ENCODE data around the gene EBF3. TPM values are rescaled to one million over a fixed set of nuclear protein-coding genes. Genes with fewer than 3 reads are reported as not detected.

Gene EBF3
- total RNA-seq, 1 donor from 2014 or later = 0.15 TPM

DNA sequence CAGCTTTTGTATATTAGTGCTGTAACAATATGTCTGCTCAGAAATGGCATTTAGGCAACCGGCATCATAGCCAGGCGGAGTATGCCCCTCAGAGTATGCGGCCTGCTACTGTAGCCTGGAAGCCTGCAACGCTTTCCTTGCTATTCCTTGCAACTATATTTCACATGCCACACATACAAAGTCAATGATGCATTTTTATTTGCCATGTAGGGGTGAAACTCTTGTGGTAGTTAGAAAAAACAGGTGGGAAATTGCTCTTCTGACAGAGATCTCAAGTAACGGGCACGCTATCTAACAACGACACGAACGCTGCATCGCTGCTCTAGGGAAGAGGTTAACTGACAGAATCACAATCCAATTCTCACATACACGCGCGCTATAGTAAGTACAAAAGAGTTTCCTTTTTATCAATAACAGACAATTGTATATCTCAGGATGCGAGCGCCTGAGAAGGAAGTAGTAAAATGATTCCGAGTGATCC is 5.9 kb downstream of the EBF3 start:
- Histone ChIP-seq H3K9me3 (ENCODE audit: low read depth) (no peaks in the 10 kb centered on the region), H3K4me3 (peak overlapping the region; percentile 46), H3K4me1 (peaks cover 19% of the 10 kb centered on the region), H2AFZ (replicated peaks) (no peak overlapping the region), H3K27me3 (peaks cover 100% of the 10 kb centered on the region), H3K36me3 (no peaks in the 10 kb centered on the region), H3F3A (ENCODE audit: low read depth) (peaks cover 23% of the 10 kb centered on the region), H3K9ac (no peak overlapping the region), H3K27ac (no peak overlapping the region), H3K79me2 (ENCODE audit: low read depth) (no peaks in the 10 kb centered on the region), H4K20me1 (ENCODE audit: low read depth) (peaks cover 55% of the 10 kb centered on the region), H3K4me2 (peak overlapping the region; percentile 85)
- Mint-ChIP-seq H3K27ac (peak overlapping the region; percentile 88), H3K4me3 (peak overlapping the region; percentile 85), H3K4me1 (peaks cover 60% of the 10 kb centered on the region), H3K27me3 (ENCODE audit: insufficient read depth, low read depth) (peaks cover 53% of the 10 kb centered on the region), H3K36me3 (no peaks in the 10 kb centered on the region), H3K9me3 (no peaks in the 10 kb centered on the region)
- no peak for TF ChIP-seq EZH2 (IDR thresholded peaks at IDR 0.05)
- TF ChIP-seq, protein P1, sequence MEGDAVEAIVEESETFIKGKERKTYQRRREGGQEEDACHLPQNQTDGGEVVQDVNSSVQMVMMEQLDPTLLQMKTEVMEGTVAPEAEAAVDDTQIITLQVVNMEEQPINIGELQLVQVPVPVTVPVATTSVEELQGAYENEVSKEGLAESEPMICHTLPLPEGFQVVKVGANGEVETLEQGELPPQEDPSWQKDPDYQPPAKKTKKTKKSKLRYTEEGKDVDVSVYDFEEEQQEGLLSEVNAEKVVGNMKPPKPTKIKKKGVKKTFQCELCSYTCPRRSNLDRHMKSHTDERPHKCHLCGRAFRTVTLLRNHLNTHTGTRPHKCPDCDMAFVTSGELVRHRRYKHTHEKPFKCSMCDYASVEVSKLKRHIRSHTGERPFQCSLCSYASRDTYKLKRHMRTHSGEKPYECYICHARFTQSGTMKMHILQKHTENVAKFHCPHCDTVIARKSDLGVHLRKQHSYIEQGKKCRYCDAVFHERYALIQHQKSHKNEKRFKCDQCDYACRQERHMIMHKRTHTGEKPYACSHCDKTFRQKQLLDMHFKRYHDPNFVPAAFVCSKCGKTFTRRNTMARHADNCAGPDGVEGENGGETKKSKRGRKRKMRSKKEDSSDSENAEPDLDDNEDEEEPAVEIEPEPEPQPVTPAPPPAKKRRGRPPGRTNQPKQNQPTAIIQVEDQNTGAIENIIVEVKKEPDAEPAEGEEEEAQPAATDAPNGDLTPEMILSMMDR (IDR thresholded peaks at IDR 0.05) = peak; percentile 50
- peak; percentile 70 for DNase-seq (ENCODE audit: low spot score)

DNA sequence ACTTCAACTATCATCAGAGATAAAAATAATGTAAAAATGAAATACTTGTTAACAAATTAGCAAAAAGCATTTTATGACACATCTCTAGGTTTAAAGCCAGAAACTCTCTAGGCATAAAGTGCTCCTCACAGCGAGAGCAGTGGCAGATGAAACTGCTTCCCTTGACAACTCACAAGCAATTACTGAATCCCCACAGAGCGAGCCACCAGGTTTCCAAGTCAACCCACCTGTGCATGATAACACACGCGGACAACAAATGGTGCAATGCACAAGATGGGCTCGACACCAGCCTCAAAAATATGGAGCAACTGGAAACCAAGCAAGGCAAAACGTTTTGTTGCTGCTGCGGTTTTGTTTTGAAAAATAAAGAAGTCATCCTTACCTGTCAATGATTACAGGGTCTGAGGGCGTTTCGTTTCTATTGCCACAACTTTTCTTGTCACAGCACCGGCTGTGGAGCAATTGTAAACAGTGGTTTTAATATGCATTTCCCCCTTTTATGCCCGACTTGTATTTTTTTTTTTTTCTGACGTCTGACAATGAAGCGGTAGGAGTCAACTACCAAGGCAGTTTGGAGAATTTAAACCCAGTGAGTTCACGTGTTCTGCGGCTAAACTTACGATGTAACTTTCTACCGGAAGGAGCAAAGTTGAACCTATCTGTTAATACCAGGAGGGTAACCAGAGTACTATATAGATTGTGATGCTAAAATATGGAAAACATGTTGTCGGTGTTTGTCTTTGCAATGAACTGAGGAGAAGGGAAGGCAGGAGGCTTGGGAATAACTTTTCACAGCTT is 7.0 kb downstream of the EBF3 start:
- H3K4me1 Mint-ChIP-seq = peaks cover 63% of the 10 kb centered on the region
- Histone ChIP-seq H3K4me2 (no peak overlapping the region), H3K36me3 (no peaks in the 10 kb centered on the region), H3K27me3 (peaks cover 95% of the 10 kb centered on the region), H3K9me3 (ENCODE audit: low read depth) (no peaks in the 10 kb centered on the region), H3K4me1 (peaks cover 22% of the 10 kb centered on the region), H3K27ac (no peak overlapping the region), H2AFZ (replicated peaks) (no peak overlapping the region), H3K9ac (no peak overlapping the region), H3K79me2 (ENCODE audit: low read depth) (no peaks in the 10 kb centered on the region), H3K4me3 (no peak overlapping the region), H4K20me1 (ENCODE audit: low read depth) (peaks cover 43% of the 10 kb centered on the region), H3F3A (ENCODE audit: low read depth) (peaks cover 12% of the 10 kb centered on the region)
- no peak overlapping the region for H3K27ac Mint-ChIP-seq
- no peaks in the 10 kb centered on the region for H3K9me3 Mint-ChIP-seq
- H3K4me3 Mint-ChIP-seq = no peak overlapping the region
- no peaks in the 10 kb centered on the region for H3K36me3 Mint-ChIP-seq
- TF ChIP-seq EZH2phosphoT487 (IDR thresholded peaks at IDR 0.05) (no peak), EZH2 (IDR thresholded peaks at IDR 0.05) (no peak)
- TF ChIP-seq, protein P1 (IDR thresholded peaks at IDR 0.05) = no peak
- H3K27me3 Mint-ChIP-seq (ENCODE audit: insufficient read depth, low read depth) = peaks cover 45% of the 10 kb centered on the region
- peak; percentile 48 for DNase-seq (ENCODE audit: low spot score)

DNA sequence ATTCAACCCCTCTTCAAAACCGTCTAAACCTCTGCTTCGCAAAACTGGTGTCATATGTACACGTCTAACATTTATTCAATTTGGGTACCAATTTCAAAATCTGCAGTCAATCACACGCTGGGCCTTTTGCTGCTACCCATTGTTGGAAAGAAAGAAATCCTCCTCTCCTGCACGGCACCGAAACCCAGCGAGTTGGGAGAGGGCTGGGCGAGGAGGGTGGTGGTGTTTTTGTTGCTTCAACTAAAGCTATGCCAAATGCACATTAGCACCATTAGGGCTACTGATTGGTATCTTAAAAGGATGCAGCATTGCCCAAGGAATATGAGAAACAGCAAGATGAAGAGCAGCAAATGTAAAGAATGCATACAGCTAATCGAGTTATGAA is 7.8 kb downstream of the EBF3 start:
- Histone ChIP-seq H2AFZ (replicated peaks) (no peak overlapping the region), H3K27me3 (peaks cover 95% of the 10 kb centered on the region), H3K9ac (no peak overlapping the region), H3K4me2 (no peak overlapping the region), H3K79me2 (ENCODE audit: low read depth) (no peaks in the 10 kb centered on the region), H3F3A (ENCODE audit: low read depth) (peaks cover 10% of the 10 kb centered on the region), H3K9me3 (ENCODE audit: low read depth) (no peaks in the 10 kb centered on the region), H3K4me1 (peaks cover 22% of the 10 kb centered on the region), H3K4me3 (no peak overlapping the region), H3K27ac (no peak overlapping the region), H4K20me1 (ENCODE audit: low read depth) (peaks cover 36% of the 10 kb centered on the region), H3K36me3 (no peaks in the 10 kb centered on the region)
- Mint-ChIP-seq H3K4me3 (no peak overlapping the region), H3K36me3 (no peaks in the 10 kb centered on the region), H3K27me3 (ENCODE audit: insufficient read depth, low read depth) (peaks cover 38% of the 10 kb centered on the region), H3K27ac (no peak overlapping the region), H3K9me3 (no peaks in the 10 kb centered on the region), H3K4me1 (peaks cover 61% of the 10 kb centered on the region)
- DNase-seq (ENCODE audit: low spot score) = peak; percentile 65
- TF ChIP-seq, protein P1 (IDR thresholded peaks at IDR 0.05) = no peak
- peak; percentile 17 for TF ChIP-seq EZH2 (IDR thresholded peaks at IDR 0.05)
- no peak for TF ChIP-seq EZH2phosphoT487 (IDR thresholded peaks at IDR 0.05)
